NCI-H2029 (cell line): ENCODE data around the gene CDK17.
"Not testable (repeated sequence)": the region's sequence is repeated elsewhere in the genome, so short reads cannot be mapped to it uniquely, and the experiment has no call there.

ENCODE experiments used
- DNase-seq: peaks from one replicate; lab custom pipeline; 2025; lab: John Stamatoyannopoulos, UW

The CDK17 gene

DNA sequence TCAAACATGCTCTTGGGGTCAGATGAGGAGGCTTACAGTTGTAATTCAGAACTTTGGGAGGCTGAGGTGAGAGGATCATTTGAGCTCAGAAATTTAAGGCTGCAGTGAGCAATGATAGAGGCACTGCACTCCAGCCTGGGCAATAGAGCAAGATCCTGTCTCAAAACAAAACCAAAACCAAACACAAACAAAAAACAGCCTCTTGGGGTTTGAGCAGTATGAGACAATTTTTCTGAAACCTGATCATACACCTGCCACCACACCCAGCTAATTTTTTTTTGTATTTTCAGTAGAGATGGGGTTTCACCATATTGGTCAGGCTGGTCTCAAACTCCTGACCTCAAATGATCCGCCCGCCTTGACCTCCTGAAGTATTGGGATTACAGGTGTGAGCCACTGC lies 17.4 kb upstream of the CDK17 start:
- not testable (repeated sequence) for DNase-seq

DNA sequence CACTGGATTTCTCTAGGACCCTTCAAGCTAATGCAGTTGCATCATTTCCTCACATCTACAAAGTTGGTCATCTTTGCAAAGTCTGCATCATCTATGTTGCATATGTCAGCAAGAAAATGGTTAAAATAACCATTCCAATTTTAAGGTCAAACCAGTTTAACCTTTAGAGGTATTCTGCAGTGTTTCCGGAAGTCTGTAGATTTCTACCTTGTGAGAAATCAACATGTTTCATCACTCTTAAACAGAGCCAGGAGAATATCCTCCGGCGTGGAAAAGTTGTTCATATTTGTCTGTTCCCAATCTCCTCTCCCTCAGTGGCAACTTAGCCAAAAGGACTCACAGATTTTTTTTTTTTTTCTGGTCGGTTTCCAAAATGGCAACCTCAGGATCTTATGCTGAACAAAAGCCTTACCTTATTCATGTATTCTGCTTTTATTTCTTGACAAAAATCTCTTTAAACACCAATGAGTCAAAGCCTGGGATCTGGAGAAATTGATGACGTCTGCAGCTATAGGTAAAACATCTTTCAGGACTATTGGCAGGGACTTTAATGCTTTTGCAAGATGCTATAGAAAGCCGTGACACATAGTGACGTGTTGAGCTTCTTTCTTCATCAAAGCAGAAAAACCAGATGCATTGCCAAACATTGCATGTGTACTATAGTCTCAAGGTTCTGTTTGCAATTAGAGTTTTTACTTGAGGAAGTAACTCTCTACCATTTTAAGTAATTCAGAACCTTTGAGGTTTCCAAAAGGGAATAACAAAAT lies 16.0 kb upstream of the CDK17 start:
- DNase-seq: no peak

DNA sequence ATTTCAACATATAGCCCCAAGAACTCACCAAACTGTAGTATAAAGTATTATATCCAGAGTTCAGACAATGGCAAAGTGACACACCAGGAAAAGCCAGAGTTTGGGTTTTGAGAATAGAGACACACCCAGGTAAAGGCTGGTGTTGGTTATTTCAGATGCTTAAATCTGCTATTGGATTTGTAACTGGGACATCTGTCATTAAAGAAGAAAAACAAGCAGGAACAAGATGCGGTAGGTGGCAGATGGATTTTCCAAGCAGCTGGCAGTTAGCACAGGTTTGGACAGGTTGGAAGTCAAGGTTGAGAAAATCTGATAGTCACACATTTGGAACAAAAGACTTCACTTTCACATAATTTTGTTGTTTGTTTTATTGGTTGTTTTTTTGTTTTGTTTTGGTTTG lies 14.4 kb upstream of the CDK17 start:
- no peak for DNase-seq

DNA sequence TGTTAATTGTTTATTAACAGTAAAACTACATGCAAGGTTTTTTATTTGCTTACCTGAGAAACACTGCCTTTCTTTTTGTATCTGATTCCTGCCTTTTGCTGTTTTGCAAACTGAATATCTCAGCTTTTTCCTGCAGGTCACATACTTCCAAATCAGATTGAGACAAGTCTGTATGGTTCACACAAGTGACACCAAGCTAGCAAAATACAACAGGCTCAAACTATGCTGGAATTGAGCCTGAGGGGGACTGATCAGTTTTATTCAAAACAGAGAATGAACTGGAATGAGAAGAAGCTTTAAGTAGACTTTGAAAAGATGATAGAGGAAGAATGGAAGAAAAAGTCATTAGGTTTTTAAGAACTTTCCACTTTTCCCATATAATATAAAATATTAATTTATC lies 12.2 kb upstream of the CDK17 start:
- no peak for DNase-seq

DNA sequence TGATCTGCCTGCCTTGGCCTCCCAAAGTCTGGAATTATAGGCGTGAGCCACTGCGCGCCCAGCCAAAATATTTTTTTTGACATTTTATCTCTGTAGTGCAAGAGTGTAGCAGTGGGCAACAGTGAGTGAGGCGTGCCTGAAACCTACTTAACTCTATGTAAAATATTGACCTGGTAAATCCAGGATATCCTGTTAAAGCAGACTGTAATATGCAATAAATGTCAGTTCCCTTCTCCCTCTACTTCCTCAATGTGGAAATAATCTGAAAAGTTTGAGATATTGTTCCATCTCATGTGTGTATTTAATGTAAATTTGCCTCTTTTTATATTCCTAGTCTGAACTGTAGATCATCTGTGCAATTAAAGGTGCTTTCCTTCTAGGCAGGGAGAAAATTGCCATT lies 9.5 kb upstream of the CDK17 start:
- DNase-seq: no peak

DNA sequence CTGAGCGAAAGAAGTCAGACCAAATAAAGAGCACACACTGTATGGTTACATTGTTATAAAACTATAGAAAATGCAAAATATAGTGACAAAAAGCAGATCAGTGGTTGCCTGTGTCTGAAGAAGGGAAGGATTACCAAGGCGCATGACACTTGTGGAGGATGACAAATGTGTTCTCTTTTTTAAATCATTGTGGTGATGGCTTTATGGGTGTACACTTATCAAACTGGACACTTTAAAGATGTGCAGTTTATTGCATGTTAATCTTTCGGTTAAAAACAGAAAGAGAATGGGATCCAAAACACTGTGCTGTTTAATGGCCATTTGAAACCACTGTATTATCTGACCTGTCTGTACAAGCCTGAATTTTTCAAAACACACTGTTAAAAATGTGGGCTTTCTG lies 8.8 kb upstream of the CDK17 start:
- no peak for DNase-seq

DNA sequence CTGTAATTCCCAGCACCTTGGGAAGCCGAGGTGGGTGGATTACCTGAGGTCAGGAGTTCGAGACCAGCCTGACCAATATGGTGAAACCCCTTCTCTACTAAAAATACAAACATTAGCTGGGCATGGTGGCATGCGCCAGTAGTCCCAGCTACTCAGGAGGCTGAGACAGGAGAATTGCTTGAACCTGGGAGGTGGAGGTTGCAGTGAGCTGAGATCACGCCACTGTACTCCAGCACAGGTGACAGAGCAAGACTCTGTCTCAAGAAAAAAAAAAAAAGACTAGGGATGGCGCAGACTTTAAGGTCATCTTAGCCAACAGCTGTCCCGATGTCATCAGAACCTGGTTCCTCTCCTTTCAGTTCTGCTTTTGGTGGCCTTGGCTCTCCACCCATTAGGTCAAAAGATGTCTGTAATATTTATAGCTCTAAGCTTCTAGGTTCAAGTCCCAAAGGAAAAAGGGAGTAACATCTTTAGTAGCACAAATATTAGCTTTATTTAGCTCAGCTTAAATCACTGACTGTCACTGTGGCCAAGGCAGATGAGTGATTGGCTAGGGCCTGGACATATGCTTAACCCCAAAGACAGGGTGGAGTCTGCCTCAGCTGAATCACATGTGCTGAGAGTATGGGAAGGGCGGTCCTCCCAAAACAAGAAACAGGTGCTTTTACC lies 7.3 kb upstream of the CDK17 start:
- not testable (repeated sequence) for DNase-seq

DNA sequence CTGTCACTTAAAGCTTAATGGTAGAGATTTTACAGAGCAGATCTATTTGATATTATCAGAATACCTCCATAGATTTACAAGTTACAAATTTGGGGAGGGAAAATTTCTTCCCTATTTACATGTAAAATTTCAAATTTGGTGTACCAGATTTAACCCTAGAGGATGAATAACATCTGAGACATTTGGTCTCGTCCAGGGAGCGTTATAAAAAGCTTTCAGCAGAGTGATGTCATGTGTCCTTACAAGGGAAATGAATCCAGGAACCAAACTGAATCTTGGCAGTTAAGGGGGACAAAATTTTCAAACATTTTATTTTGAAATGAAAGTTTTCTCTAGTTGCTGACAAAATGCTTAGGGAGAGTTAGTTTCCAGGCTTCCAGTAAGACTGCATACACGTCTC lies 4.5 kb upstream of the CDK17 start:
- DNase-seq: no peak

DNA sequence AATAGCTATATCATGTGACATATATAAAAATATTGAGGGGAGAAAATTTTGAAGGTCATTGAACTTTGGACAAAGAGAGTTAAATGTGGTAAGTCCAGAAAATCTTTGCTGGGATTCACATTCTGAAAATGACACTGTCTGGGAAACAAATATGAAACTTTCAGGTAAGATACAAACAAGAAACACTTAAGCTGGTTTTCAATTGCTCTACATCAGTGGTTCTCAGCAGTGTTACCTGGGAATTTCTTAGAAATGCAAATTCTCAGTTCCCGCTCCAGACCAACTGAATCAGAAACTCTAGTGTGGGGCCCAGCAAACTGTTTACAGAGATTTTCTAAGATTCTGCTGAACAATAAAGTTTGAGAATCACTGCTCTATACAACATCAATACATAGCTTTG lies 3.6 kb upstream of the CDK17 start:
- DNase-seq: no peak

DNA sequence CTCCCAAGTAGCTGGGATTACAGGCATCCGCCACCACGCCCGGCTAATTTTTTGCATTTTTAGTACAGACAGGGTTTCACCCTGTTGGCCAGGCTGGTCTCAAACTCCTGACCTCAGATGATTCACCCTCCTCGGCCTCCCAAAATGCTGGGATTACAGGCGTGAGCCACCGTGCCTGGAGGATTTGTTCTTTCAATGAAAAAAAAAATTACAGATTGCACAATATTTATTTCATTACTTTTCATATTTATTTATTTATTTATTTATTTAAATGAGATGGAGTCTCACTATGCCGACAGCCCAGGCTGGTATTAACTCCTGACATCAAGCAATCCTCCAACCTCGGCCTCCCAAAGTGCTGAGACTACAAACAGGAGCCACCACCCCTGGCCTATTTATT lies 2.3 kb upstream of the CDK17 start:
- not testable (repeated sequence) for DNase-seq

DNA sequence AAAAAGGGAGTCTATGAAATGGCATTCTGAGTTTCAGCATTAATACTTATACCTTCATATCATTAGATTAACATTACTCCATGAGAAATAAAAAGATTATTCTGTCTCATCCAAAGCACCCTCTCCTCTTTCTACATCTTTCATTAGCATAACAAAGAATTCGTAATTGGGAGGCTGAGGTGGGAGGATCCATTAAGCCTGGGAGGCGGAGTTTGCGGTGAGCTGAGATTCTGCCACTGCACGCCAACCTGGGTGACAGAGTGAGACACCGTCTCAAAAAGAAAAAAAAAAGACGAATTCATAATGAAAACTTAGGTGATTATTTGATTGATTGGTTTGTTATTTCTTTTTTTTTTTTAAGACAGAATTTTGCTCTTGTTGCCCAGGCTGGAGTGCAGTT lies 1.8 kb upstream of the CDK17 start:
- no peak for DNase-seq

DNA sequence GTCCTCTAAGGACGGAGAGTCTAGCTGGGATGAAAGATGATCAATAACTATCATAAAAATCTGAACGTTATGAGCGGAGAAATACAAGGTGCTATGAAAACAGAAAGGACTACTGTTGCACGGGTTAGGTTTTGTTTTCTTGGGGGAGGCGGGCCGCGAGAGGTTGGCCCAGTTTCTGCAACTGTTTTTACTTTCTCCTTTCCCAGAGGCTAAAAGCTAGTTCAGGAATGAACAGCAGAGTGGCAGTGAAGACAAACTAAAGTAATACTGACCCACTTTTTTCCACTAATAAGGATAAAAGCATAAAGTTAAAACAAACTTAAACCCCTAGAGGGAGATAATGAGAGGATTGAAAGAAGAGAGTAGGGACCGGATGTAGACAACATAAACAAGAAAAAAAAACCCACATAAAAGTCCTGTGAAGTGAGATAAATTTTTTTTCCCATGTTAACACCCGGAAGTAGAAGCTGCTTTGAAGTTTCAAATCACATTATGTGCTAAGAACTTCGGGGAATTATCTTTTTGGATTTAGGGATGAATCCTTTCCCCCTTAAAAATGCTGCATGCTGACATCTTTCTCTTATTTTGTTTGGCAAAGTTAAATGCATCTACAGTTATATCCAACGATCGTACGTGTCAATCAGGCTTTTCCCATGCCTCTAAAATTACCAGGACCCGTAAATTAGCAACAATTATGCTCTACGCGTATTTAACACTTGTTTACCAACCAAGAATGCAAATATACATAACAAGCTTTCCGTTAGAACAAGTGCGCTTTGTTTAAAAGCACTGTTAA lies 1.0 kb upstream of the CDK17 start:
- peak; percentile 42 for DNase-seq

DNA sequence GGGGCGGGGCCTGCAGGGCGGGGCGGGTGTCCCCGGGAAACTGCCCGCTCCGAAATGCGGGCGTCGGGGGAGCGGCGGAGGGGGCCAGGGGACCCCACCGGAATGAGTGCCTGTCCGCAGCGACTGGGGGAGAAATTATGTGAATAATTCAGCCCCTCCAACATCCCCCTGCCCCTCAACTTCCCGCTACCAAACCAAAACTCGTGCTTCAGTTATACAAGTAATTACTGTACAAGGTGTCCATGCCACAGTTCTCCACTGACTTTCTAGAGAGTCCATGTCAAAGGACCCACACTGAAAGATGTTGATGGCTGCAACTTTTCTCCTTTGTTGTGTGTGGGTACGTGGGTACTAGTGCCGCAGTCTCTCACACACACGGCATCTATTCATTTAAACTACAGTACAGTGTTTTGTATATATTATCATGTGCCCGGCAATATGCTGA lies 414 bp upstream of the CDK17 start:
- no peak for DNase-seq

DNA sequence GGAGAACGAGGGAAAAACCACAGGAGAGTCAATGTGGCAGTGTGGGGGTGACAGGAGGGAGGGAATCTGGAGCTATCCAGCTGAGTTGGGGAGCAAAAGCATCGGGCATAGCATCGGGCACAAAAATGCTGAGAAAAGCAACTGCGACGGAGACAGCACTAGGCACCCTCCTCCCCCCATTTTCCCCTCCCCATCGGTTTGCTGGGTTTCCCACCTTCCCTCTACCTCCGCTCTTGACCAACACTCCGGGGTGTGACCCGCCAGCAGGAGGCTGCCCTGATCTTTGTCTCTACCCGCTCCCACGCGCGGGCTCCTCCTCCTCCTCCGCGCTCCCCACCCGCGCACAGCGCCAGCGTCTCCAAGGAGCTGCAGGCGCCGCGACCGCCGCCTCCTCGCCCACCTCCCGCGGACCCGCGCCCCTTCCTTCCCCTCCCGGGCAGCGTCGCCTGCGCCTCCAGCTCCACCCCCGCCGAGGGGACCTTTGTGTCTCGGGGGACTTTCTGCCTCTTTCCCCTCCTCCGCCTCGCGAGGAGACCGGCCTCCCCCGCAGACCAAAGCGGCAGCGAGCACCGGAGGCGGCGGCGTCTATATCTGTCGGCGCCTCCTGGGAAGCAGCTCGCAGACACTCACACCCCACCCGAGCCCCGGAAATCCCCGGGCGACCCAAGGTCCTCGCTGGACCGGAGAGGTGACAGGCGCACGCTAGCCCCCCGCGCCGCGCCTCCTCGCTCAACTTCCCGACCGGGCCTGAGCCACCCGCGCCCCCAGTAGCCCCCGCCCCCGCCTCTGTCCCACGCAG lies 920 bp downstream of the CDK17 start:
- no peak for DNase-seq

DNA sequence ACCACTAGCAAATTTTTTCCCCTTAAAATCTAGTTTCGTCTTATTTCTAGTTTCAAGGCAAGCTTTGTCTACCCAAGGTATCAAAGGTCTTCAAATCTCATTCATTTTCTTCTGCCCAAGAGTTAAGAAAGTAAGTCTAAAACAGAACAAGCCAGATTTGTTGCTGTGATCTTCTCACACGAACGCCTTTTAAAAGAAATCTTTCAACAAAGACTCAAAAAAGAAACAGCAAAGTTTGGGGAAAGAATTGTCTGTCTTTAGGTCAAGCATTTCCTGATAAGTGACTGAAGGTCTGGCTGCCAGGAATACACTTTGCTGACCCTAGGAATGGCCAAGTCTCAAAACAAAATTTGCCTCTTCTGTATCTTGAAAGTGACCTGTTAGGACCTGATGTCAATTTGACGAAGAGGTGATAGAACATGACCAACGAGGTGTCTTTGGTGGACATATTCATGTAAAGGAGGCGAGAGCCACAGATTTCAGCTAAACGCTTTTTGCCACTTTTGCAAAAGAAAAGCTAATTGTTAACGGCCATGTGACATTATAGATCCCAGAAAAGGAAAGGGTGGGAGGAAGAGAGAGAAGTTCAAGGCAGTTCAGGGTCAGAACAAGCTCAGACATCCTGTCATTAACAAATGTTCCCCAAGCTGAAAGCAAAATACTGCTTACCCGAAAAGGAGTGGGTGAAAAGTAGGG lies 1.7 kb downstream of the CDK17 start:
- no peak for DNase-seq

DNA sequence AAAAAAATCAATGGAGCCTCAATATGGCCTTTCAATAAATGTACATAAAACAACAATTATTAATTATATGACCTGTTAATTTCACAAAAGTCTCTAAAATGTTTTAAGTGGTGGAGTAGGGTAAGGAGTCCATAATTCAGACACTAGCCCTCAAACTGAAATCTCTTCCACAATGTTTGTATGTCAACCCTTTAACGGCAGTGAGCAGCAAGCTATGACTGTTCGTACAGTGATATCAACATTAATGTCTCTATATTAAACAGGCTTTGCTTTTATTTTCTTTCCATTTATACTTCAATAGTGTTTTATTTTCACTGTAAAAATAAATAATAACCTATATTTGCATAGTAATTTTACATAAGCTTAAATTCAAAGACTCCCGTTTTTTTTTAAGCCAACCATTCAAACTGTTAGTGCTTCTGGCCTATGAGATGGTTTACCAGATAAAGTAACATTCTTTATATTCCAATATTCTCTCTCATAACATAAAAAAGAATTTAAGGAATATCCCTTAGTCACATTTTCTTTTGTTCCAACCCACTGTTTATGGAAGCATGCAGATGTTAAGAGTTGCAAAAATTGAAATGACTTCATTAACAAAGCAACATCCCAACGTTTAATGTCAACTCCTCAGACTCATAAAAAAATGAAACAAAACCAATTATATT lies 2.3 kb downstream of the CDK17 start:
- DNase-seq: no peak

DNA sequence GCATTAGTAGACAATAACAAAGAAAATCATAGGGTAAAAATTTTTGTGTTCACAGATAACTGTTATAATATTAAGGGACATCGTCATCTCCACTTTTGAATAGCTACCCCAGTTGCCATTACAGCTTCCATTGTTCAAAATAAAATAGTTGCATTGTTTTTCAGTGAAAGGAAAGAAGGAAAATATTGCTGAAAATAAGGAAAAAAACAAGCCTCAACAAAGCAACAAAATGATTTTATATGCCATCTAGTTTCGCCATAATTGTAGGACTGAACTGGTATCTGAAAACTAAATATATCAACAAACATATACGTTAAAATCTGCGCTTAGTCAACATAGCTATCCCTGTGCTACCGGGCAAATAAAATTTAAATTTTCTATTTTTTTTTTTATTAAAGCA lies 3.3 kb downstream of the CDK17 start:
- DNase-seq: no peak

DNA sequence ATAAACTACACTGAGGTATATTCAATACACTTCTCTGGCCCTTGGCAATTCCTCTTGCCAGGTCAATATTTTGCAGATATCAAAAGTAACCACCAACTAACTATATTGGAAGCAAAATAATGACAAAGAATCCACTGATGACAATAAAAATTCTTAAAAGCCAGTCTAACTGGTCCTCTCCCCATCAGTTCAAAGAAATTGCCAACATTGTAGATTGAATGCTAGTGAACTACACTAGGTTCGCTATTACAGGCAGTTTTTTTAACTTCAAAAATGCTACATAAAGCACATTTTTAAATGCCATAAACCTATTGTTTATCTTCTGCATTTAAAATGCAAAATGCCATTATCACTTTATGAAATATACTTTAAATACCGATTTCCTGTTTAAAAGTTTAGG lies 4.0 kb downstream of the CDK17 start:
- DNase-seq: no peak

DNA sequence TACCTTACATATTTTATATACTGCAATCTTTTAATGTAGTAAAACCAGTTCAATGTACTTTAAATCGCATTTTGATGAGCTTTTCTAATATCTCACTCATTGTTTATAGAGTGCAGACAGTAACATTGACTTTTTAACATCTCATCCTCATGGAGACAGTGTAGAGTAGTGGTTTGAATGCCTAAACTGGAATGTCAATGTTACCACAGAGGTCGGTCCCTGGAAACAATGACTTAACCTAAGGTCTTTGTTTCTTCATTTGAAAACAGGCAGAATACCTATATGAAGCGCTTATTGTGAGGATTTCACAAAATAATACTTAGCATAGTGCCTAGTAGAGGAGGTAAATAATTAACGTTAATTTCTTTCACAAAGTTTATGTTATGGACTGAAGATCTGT lies 5.0 kb downstream of the CDK17 start:
- no peak for DNase-seq

DNA sequence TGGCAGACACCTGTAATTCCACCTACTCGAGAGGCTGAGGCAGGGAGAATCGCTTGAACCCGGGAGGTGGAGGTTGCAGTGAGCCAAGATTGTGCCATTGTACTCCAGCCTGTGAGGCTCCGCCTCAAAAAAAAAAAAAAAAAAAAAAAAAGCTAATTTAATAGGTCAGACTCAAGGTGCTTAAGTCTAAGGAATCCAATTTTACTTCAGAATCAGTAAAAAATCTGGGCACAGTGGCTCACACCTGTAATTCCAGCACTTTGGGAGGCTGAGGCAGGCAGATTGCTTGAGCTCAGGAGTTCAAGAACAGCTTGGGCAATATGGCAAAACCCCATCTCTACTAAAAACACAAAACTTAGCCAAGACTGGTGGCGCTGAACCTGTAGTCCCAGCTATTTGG lies 7.0 kb downstream of the CDK17 start:
- DNase-seq: not testable (repeated sequence)

DNA sequence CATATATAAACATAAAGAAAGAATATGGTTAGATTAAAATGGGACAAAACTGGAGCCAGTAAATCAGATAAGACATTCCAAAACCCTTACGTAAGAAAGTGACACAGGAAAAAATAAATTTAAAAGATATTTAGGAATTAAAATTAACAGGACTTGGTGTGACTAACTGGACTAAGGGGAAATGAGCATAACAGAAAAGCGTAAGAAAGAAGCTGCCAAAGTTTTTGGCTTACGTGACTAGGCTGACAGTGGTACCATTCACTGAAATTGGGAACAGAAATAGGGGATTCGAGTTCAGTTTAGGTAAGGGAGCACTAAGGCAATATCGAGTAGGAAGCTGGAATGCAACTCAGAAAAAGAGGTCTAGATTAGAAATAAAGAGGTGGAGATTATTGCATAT lies 7.8 kb downstream of the CDK17 start:
- DNase-seq: no peak
